GM12873 (cell line): ENCODE data around the gene ADAR.

Experiments
- TF ChIP-seq, protein P1 (sequence below): IDR thresholded peaks from 2 replicates; pipeline ENCODE4 v1.5.1; 2012; ENCODE audit warnings: low read depth, mild to moderate bottlenecking, moderate library complexity, low read length, control low read depth; ENCODE audit not compliant: insufficient read depth; ENCODE audit errors: missing control alignments

ADAR gene

DNA sequence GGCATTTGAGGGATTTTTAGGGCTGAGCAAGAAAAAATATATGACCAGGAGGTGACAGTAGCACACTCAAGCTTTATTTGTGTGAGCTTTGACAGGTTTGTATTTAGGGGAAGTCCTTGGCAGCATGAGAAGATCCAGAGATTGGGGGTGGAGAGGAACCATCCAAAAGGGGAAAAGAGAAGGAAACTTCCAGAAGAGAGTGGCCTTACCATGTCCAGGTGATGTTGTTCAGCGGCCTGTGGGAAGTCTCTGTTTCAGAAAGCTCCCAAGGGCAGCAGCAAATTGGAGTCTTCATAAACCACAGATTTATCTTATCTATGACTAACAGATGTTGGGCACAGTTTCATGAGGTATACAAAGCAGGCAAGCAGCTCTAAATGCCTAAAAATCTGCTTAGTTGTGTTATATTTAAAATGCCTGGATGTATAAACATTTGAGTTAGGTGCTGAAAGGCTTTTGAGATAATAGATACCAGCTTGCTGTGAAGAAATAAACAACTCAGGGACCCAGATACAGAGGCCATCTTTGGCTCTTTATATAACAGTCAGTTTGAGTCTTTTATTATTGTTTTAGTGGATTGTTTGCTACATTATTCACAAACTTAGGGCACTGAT, 21.2 kb upstream of the ADAR start:
- TF ChIP-seq, protein P1, sequence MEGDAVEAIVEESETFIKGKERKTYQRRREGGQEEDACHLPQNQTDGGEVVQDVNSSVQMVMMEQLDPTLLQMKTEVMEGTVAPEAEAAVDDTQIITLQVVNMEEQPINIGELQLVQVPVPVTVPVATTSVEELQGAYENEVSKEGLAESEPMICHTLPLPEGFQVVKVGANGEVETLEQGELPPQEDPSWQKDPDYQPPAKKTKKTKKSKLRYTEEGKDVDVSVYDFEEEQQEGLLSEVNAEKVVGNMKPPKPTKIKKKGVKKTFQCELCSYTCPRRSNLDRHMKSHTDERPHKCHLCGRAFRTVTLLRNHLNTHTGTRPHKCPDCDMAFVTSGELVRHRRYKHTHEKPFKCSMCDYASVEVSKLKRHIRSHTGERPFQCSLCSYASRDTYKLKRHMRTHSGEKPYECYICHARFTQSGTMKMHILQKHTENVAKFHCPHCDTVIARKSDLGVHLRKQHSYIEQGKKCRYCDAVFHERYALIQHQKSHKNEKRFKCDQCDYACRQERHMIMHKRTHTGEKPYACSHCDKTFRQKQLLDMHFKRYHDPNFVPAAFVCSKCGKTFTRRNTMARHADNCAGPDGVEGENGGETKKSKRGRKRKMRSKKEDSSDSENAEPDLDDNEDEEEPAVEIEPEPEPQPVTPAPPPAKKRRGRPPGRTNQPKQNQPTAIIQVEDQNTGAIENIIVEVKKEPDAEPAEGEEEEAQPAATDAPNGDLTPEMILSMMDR, result no peak

DNA sequence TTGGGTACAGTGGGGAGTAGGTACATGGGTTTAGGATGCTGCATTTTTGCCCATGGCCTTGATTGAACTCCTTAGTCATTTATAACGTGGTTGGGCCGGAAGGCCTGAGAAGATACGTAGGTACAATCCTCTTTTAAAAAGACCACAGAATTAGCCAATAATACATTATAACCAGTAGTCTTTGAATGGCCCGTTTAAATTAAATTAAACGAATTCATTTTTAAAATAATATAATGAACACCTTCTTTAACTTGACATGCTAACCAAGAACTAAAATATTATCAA, 20.1 kb upstream of the ADAR start:
- TF ChIP-seq, protein P1, result no peak

DNA sequence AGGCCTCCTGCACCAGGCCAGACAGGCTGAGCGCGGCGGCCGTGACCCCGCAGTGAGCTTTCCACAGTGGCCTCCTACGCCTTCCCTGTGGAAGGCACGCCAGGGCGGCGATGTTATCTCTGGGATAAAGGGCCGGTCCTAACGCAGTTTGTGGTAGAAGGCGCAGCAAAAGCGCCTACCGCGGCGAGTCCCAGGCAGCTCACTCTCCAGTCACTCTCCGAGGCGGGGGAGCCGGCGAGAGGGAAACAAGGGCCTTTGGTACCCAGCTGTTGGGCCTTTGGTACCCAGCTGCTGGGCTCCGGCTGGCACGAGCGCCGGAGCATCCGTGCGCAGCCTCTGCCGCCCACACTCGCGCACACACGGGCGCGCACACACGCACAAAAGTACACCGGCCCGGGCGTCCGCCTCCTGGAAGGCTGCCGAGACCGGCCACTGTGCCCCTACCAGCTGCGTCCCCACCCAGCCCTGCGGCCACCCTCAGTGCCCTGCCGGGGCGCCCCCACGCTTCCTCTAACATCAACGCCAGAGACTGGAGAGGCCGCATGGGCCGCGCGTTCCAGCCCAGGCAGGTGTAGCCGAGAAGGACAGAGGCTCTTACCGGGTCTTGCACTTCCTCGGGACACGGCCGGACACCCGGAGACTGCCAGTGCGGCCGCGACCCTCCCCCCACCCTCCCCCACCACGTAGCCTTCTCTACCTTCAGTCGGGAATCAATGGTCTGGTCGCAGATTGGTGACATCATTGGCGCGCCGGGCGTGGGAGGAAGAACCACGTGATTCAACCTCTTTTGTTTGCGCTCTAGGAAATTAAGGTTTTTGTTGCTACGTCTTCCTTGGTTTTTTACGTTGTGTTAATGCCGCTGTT, 19.5 kb upstream of the ADAR start:
- TF ChIP-seq, protein P1, result no peak

DNA sequence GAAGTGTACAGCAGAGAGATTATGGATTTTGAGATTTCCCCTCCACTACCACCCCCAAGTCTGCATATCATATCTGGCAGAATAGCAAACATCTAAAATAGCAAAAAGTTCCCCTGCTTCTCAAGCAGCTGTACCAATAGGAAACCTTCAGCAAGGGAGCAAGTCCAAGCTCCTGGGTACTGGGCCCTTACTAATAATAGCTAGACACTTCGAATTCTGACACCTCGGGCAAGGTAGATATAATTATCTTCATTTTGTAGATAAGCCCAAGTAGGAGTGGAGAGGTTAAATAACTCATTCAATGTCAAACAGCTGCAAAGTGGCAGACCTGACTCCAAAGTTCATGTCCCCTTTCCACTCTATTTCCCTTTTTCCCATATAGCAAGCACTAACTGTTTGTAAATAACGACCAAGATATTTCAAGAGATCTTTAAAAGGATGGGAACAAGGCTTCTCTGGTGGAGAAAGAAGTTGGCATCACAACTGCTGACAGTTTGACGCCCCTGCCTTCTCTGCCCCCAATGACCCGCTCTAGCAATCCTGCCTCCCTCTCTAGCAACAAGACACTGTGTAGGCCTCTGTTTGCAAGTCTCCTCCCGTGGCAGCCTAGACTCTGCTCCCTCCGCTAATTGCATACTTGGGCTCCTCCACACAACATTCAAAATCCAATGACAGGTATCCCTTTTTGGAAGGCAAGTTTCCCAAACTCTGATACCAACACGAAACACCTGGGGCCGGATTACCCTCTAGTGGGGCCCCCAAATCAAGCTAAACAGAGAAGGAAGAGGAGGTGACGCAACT, 18.7 kb upstream of the ADAR start:
- TF ChIP-seq, protein P1, result no peak

DNA sequence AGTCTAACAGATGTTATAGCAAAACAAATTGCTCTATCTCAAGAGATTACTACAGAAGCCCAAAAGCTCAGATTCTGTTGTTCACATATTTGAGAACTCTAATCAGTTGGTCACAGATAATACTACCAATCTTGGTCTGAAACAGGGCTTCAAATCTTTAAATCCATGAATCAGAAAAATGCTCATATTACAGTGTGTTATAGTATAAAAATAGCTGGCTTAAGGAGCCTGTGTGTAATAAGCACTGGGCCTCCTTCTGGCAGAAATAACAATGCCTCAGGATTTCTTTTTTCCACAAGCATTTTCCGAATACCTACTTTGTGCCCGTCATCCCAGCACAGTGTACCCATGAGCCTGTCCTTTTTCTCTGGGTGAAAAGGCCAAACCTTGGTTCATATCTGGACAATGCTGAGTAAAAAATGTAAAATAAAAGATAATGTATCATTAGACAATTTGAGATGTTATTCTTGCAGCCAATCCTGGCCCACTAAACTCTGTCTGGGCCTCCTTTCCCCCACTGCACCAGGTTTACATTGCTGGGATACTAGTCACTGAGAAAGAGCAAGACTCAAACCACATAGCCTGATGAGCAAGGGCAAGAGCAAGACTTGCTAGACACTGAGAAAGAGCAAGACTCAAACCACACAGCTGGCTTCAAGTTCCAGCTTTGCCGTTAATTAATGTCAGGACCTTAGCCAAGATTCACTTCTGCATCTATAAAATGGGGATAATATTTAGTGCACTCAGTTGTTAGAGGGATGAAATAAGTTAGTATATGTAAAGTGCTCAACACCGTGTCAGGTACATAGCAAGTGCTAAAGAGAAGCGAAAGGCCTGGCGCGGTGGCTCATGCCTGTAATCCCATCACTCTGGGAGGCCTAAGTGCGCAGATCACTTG, 17.0 kb upstream of the ADAR start:
- TF ChIP-seq, protein P1, result no peak

DNA sequence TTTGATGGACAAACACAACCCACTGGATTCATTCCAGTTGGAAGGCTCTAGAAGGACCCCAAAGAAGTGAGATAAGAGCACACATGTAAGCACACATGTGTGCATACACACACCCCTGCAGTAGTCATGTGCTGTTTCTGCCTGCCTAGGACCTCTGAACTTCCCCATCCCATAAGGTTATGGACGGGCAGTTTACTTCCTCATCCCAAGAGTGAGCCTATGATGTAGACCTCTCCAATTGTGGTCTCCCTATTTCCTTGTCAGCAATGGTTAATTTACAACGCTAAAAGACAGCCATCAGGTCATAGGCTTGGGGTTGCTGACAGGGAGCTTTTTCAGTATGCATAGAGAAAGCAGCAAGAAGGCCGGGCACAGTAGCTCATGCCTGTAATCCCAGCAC, 15.4 kb upstream of the ADAR start:
- TF ChIP-seq, protein P1, result no peak
